ENCODE results near the gene CHRND.

Gene CHRND

GRCh38 chr2:232481322-232482140, 44.4 kb upstream of the CHRND start:
- no peak for ATAC-seq (ENCODE audit: insufficient read depth, low read depth)

GRCh38 chr2:232482301-232483238, 43.4 kb upstream of the CHRND start:
- Histone ChIP-seq H4K20me1 (ENCODE audit: insufficient read depth, low read length) (no peaks in the 10 kb centered on the region; the same call in 1 of the 2 replicates), H3K36me3 (ENCODE audit: insufficient read depth, low read length) (no peaks in the 10 kb centered on the region), H3K9ac (ENCODE audit: low read depth, low read length) (no peak overlapping the region), H3K27ac (ENCODE audit: low read length) (no peak overlapping the region), H3K4me1 (ENCODE audit: insufficient read depth, low read length) (no peaks in the 10 kb centered on the region), H3K4me2 (ENCODE audit: insufficient read depth, low read length) (no peak overlapping the region), H3K79me2 (ENCODE audit: insufficient read depth, low read length) (no peaks in the 10 kb centered on the region), H3K4me3 (ENCODE audit: low read depth in 1 of 2, low read length in 2 of 2) (no peak overlapping the region), H3K9me3 (ENCODE audit: insufficient read depth, low read length, severe bottlenecking) (no peaks in the 10 kb centered on the region), H3K27me3 (ENCODE audit: insufficient read depth, low read length, poor library complexity) (no peaks in the 10 kb centered on the region), H2AFZ (ENCODE audit: low read depth, low read length) (no peak overlapping the region)
- no peak for ATAC-seq (ENCODE audit: insufficient read depth, low read depth)
- DNase-seq = no peak
- TF ChIP-seq, protein P1, sequence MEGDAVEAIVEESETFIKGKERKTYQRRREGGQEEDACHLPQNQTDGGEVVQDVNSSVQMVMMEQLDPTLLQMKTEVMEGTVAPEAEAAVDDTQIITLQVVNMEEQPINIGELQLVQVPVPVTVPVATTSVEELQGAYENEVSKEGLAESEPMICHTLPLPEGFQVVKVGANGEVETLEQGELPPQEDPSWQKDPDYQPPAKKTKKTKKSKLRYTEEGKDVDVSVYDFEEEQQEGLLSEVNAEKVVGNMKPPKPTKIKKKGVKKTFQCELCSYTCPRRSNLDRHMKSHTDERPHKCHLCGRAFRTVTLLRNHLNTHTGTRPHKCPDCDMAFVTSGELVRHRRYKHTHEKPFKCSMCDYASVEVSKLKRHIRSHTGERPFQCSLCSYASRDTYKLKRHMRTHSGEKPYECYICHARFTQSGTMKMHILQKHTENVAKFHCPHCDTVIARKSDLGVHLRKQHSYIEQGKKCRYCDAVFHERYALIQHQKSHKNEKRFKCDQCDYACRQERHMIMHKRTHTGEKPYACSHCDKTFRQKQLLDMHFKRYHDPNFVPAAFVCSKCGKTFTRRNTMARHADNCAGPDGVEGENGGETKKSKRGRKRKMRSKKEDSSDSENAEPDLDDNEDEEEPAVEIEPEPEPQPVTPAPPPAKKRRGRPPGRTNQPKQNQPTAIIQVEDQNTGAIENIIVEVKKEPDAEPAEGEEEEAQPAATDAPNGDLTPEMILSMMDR (IDR thresholded peaks at IDR 0.05; ENCODE audit: borderline replicate concordance, extremely low read depth, low read length, poor library complexity, severe bottlenecking) = no peak
- no peak for TF ChIP-seq EZH2 (IDR thresholded peaks at IDR 0.05; ENCODE audit: borderline replicate concordance, low read depth, low read length, severe bottlenecking)

More at GRCh38 chr2:232481322-232482140, 44.4 kb upstream of the CHRND start:
- no peaks in the 10 kb centered on the region; the same call in 1 of the 2 replicates for H4K20me1 ChIP-seq (ENCODE audit: insufficient read depth, low read length)
- H3K9ac ChIP-seq (ENCODE audit: low read depth, low read length) = no peak overlapping the region
- no peaks in the 10 kb centered on the region for H3K36me3 ChIP-seq (ENCODE audit: insufficient read depth, low read length)
- no peaks in the 10 kb centered on the region for H3K79me2 ChIP-seq (ENCODE audit: insufficient read depth, low read length)
- no peaks in the 10 kb centered on the region for H3K4me1 ChIP-seq (ENCODE audit: insufficient read depth, low read length)
- H3K4me2 ChIP-seq (ENCODE audit: insufficient read depth, low read length) = no peak overlapping the region
- TF ChIP-seq EZH2 (IDR thresholded peaks at IDR 0.05; ENCODE audit: borderline replicate concordance, low read depth, low read length, severe bottlenecking) = no peak
- TF ChIP-seq, protein P1 (IDR thresholded peaks at IDR 0.05; ENCODE audit: borderline replicate concordance, extremely low read depth, low read length, poor library complexity, severe bottlenecking) = no peak
- no peaks in the 10 kb centered on the region for H3K27me3 ChIP-seq (ENCODE audit: insufficient read depth, low read length, poor library complexity)
- H2AFZ ChIP-seq (ENCODE audit: low read depth, low read length) = no peak overlapping the region
- no peak for DNase-seq
- H3K9me3 ChIP-seq (ENCODE audit: insufficient read depth, low read length, severe bottlenecking) = no peaks in the 10 kb centered on the region
- H3K27ac ChIP-seq (ENCODE audit: low read length) = no peak overlapping the region
- no peak overlapping the region for H3K4me3 ChIP-seq (ENCODE audit: low read depth in 1 of 2, low read length in 2 of 2)

GRCh38 chr2:232483311-232483922, 42.5 kb upstream of the CHRND start:
- H3K4me3 ChIP-seq (ENCODE audit: low read depth in 1 of 2, low read length in 2 of 2) = no peak overlapping the region
- H3K4me2 ChIP-seq (ENCODE audit: insufficient read depth, low read length) = no peak overlapping the region
- TF ChIP-seq EZH2 (IDR thresholded peaks at IDR 0.05; ENCODE audit: borderline replicate concordance, low read depth, low read length, severe bottlenecking) = no peak
- TF ChIP-seq, protein P1 (IDR thresholded peaks at IDR 0.05; ENCODE audit: borderline replicate concordance, extremely low read depth, low read length, poor library complexity, severe bottlenecking) = no peak
- H3K9me3 ChIP-seq (ENCODE audit: insufficient read depth, low read length, severe bottlenecking) = no peaks in the 10 kb centered on the region
- H2AFZ ChIP-seq (ENCODE audit: low read depth, low read length) = no peak overlapping the region
- no peak overlapping the region for H3K9ac ChIP-seq (ENCODE audit: low read depth, low read length)
- H3K27ac ChIP-seq (ENCODE audit: low read length) = no peak overlapping the region
- no peaks in the 10 kb centered on the region for H3K79me2 ChIP-seq (ENCODE audit: insufficient read depth, low read length)
- DNase-seq (no peak), ATAC-seq (ENCODE audit: insufficient read depth, low read depth) (no peak)
- H3K4me1 ChIP-seq (ENCODE audit: insufficient read depth, low read length) = no peaks in the 10 kb centered on the region
- no peaks in the 10 kb centered on the region for H3K36me3 ChIP-seq (ENCODE audit: insufficient read depth, low read length)
- H4K20me1 ChIP-seq (ENCODE audit: insufficient read depth, low read length) = no peaks in the 10 kb centered on the region; the same call in 1 of the 2 replicates
- no peaks in the 10 kb centered on the region for H3K27me3 ChIP-seq (ENCODE audit: insufficient read depth, low read length, poor library complexity)
